Upper lobe of left lung (tissue), 4 donors: ENCODE measurements around the gene CCR5AS.

Experiments
- POLR2AphosphoS5 ChIP-seq, 2 donors: sonication (generic); formaldehyde crosslinking; IDR thresholded peaks; one replicate each; pipeline ENCODE4 v1.5.1; 2017; ENCODE audit warnings: antibody characterized with exemption in 2 of 2
- TF ChIP-seq, protein P1 (sequence below), 6 experiments: fragments of 450-650 bp in 4 of 6; fragments of 200-600 bp in 2 of 6; sonication (generic) in 2 of 6; IDR thresholded peaks; one replicate each; pipeline ENCODE4 v1.5.1; 2016 to 2019; ENCODE audit warnings: antibody characterized with exemption in 6 of 6

DNA sequence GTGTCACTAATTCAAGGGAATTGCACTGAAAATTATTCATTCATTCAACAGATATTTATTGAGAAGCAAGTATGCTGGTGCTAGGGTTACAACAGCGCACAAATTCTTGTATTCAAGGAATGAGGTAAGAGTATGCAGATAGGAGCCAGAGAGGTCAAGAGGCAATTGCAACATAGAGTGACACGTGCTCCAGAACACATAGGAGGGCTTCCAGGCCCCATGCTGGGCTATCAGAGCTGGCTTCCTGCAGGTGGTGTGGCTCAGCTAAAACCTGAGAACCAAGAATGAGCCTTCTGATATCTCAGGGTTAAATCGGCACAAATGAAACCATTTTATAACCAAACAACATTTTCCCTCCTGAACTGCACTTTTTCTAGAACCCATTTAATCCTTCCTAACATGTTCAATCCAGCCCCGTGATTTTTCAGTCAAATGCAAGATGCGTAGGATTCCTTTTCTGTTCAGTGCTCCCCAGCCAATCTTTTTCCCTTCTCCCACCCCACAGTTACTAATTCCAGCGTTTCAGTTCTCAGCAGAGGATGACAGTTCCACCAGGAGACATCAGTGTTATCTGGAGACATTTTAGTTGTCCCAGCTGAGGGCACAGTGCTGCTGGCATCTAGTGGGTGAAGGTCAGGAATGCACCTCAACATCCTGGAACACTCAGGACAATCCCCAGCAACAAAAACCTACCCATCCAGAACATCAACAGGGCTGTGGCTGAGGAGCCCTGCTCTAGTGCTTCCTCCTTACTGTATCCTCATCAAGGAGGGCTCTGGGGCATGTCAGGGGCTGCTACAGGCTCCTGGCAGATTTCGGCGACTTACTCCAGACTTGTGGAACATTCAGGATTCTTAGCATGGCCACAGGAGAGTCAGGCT lies 13.1 kb downstream of the CCR5AS start:
- TF ChIP-seq, protein P1, sequence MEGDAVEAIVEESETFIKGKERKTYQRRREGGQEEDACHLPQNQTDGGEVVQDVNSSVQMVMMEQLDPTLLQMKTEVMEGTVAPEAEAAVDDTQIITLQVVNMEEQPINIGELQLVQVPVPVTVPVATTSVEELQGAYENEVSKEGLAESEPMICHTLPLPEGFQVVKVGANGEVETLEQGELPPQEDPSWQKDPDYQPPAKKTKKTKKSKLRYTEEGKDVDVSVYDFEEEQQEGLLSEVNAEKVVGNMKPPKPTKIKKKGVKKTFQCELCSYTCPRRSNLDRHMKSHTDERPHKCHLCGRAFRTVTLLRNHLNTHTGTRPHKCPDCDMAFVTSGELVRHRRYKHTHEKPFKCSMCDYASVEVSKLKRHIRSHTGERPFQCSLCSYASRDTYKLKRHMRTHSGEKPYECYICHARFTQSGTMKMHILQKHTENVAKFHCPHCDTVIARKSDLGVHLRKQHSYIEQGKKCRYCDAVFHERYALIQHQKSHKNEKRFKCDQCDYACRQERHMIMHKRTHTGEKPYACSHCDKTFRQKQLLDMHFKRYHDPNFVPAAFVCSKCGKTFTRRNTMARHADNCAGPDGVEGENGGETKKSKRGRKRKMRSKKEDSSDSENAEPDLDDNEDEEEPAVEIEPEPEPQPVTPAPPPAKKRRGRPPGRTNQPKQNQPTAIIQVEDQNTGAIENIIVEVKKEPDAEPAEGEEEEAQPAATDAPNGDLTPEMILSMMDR (IDR thresholded peaks at IDR 0.05): no peak
- peak; percentile 65 to 69 for TF ChIP-seq POLR2AphosphoS5 (IDR thresholded peaks at IDR 0.05)
